Stomach (tissue), 9 donors: ENCODE data around the gene TMEM267. TPM values are rescaled to one million over a fixed set of nuclear protein-coding genes. Genes with fewer than 3 reads are reported as not detected.
A peak's percentile ranks its signal among the peaks of the same experiment; 100 is the strongest.

Experiments used
- DNase-seq, 2 donors: peaks; one replicate each; pipeline versions ENCODE4 v3.0.0 to v3.0.0-alpha.2; 2013 to 2019
- H3K27ac ChIP-seq, 5 donors: fragments of 200-600 bp in 4 of 5; sonication (generic) in 4 of 5; one replicate each; pipeline ENCODE4 v1.5.1; 2013 to 2019; ENCODE audit warnings: mild to moderate bottlenecking in 1 of 5, moderate library complexity in 1 of 5
- H3K27me3 ChIP-seq, 3 donors: fragments of 200-600 bp; sonication (generic); one replicate each; pipeline ENCODE4 v1.5.1; 2017 to 2019; ENCODE audit warnings: mixed run types in 1 of 3
- H3K36me3 ChIP-seq, 4 donors: fragments of 200-600 bp; sonication (generic); 1 replicate in 3 of 4; 2 replicates in 1 of 4; pipeline ENCODE4 v1.5.1; 2016 to 2019
- H3K4me1 ChIP-seq, 4 donors: fragments of 200-600 bp; sonication (generic); one replicate each; pipeline ENCODE4 v1.5.1; 2016 to 2019
- H3K4me3 ChIP-seq, 4 donors: fragments of 200-600 bp; sonication (generic) in 3 of 4; one replicate each; pipeline ENCODE4 v1.5.1; 2016 to 2019; ENCODE audit warnings: mild to moderate bottlenecking in 1 of 4
- H3K9me3 ChIP-seq, 4 donors: fragments of 200-600 bp; sonication (generic); one replicate each; pipeline ENCODE4 v1.5.1; 2016 to 2019
- CTCF ChIP-seq, 7 experiments: fragments of 450-650 bp in 4 of 7; fragments of 200-600 bp in 3 of 7; sonication (generic) in 3 of 7; IDR thresholded peaks; one replicate each; pipeline ENCODE4 v1.5.1; 2016 to 2019; ENCODE audit warnings: antibody characterized with exemption in 7 of 7, control low read depth in 2 of 7, mild to moderate bottlenecking in 1 of 7
- EP300 ChIP-seq: sonication (generic); formaldehyde crosslinking; IDR thresholded peaks from one replicate; pipeline ENCODE4 v1.6.1; 2017; ENCODE audit warnings: antibody characterized with exemption
- POLR2A ChIP-seq, 4 donors: fragments of 450-650 bp; IDR thresholded peaks; one replicate each; pipeline ENCODE4 v1.6.1; 2016; ENCODE audit warnings: antibody characterized with exemption in 4 of 4, control low read depth in 2 of 4, mild to moderate bottlenecking in 1 of 4, moderate library complexity in 1 of 4
- POLR2AphosphoS5 ChIP-seq, 3 donors: sonication (generic); formaldehyde crosslinking; IDR thresholded peaks; one replicate each; pipeline ENCODE4 v1.6.1; 2016; ENCODE audit warnings: antibody characterized with exemption in 3 of 3
- WGBS, 5 donors: extraction: QIAGEN DNeasy Blood & Tissue Kit in 3 of 5; methylation state at CpG; one replicate each; pipeline versions ENCODE4 v1.1.5 to v1.1.7; 2013 to 2018; 5-methylcytosine and 5-hydroxymethylcytosine counted together
- intact Hi-C: fragments of 100-400 bp; cut with DNase I; formaldehyde crosslinking; loops from one replicate; pipeline ENCODE4 v1.15.1; 2023; ENCODE audit warnings: low total_unique reads
- polyA plus RNA-seq, 3 donors: library from polyadenylated mRNA; stranded (reverse); fragments of 200-250 nt; gene quantifications; one replicate each; pipeline ENCODE4 v1.2.3, GENCODE V29; 2013
- total RNA-seq, 5 donors: library from RNA; depleted of rRNA; stranded (reverse); fragments of >200 nt; gene quantifications; one replicate each; pipeline versions ENCODE4 v1.1.0 to v1.2.3, GENCODE V29; 2014 to 2016
- donor health status: healthy with polysubstance abuse.
- donor health status: Bipolar disorder and iron deficiency.
- donor health status: healthy.

Gene TMEM267
- total and polyA plus RNA-seq, 8 donors: 1.7 to 51.3 (median 7.9) TPM

- Histone ChIP-seq H3K4me1 (peaks cover 15 to 29% (median 23%) of the 10 kb centered on the region in 4 donors), H3K4me3 (no peak overlapping the region), H3K27me3 (no peaks in the 10 kb centered on the region), H3K36me3 (peaks cover 0 to 11% (median 2%) of the 10 kb centered on the region in 4 donors), H3K27ac (peak overlapping the region in 2 of 5 donors; percentile 93 to 99), H3K9me3 (no peaks in the 10 kb centered on the region)
- peak in 1 of 2 donors; percentile 53 for DNase-seq
- intact Hi-C loops: no loop called here
- no peak for TF ChIP-seq CTCF (IDR thresholded peaks at IDR 0.05)
- no peak for TF ChIP-seq POLR2A (IDR thresholded peaks at IDR 0.05)
- no peak for TF ChIP-seq EP300
- no peak for TF ChIP-seq POLR2AphosphoS5 (IDR thresholded peaks at IDR 0.05)
- 69 to 100% (median 84%) methylated on average over 2 of the region's 2 CpGs for WGBS, 5 donors
Measured at GRCh38 chr5:43485406-43485805, 1.7 kb upstream of the TMEM267 start.

- H3K4me1 ChIP-seq: peaks cover 15 to 31% (median 25%) of the 10 kb centered on the region in 4 donors
- 2 to 5% (median 3%) methylated on average over 27 to 32 of the region's 32 CpGs for WGBS, 5 donors
- no peaks in the 10 kb centered on the region for H3K9me3 ChIP-seq
- intact Hi-C loops: no loop called here
- TF ChIP-seq POLR2AphosphoS5 (IDR thresholded peaks at IDR 0.05) (peak in 1 of 3 donors; percentile 55), CTCF (IDR thresholded peaks at IDR 0.05) (peak in 5 of 7 experiments; percentile 45 to 77 (median 71)), EP300 (no peak)
- H3K27me3 ChIP-seq: no peaks in the 10 kb centered on the region
- peaks cover 0 to 6% (median 0%) of the 10 kb centered on the region in 4 donors for H3K36me3 ChIP-seq
- H3K27ac ChIP-seq: peak overlapping the region; percentile 93 to 99 (median 98)
- peak overlapping the region; percentile 66 to 88 (median 80) for H3K4me3 ChIP-seq
- DNase-seq: peak; percentile 86 to 96
Measured at GRCh38 chr5:43484106-43484849, 613 bp upstream of the TMEM267 start.

GRCh38 chr5:43482490-43483297, 971 bp downstream of the TMEM267 start:
- intact Hi-C loops: no loop called here
- 29 to 35% (median 34%) methylated on average over 6 of the region's 6 CpGs for WGBS, 5 donors
- TF ChIP-seq EP300 (no peak), POLR2A (IDR thresholded peaks at IDR 0.05) (no peak), POLR2AphosphoS5 (IDR thresholded peaks at IDR 0.05) (no peak), CTCF (IDR thresholded peaks at IDR 0.05) (no peak)
- Histone ChIP-seq H3K36me3 (no peaks in the 10 kb centered on the region), H3K27ac (peak overlapping the region in 4 of 5 donors; percentile 93 to 99 (median 98)), H3K9me3 (no peaks in the 10 kb centered on the region), H3K4me1 (peaks cover 15 to 31% (median 25%) of the 10 kb centered on the region in 4 donors), H3K4me3 (peak overlapping the region; percentile 66 to 88 (median 80)), H3K27me3 (no peaks in the 10 kb centered on the region)
- DNase-seq: peak in 1 of 2 donors; percentile 16

- DNase-seq: no peak
- Histone ChIP-seq H3K27ac (no peak overlapping the region), H3K4me1 (no peaks in the 10 kb centered on the region), H3K27me3 (no peaks in the 10 kb centered on the region), H3K36me3 (peaks cover 4 to 26% (median 19%) of the 10 kb centered on the region in 4 donors), H3K9me3 (peaks cover 0 to 23% (median 16%) of the 10 kb centered on the region in 4 donors), H3K4me3 (no peak overlapping the region)
- TF ChIP-seq POLR2AphosphoS5 (IDR thresholded peaks at IDR 0.05) (no peak), POLR2A (IDR thresholded peaks at IDR 0.05) (no peak), EP300 (no peak), CTCF (IDR thresholded peaks at IDR 0.05) (no peak)
- intact Hi-C loops: no loop called here
- 65 to 88% (median 85%) methylated on average over 6 of the region's 6 CpGs for WGBS, 5 donors
Measured at GRCh38 chr5:43469671-43470391, 13.8 kb downstream of the TMEM267 start.
